Osteoblast (primary cell): ENCODE measurements around the gene HDHD5. TPM values are rescaled to one million over a fixed set of nuclear protein-coding genes. Genes with fewer than 3 reads are reported as not detected.

Experiments
- DNase-seq: peaks from one replicate; pipeline ENCODE4 v3.0.0; 2011; ENCODE audit warnings: low spot score, mixed read lengths; ENCODE audit not compliant: insufficient read length; ENCODE audit errors: missing footprints
- H2AFZ ChIP-seq: 2 replicates; pipeline ENCODE4 v1.6.0; 2011; ENCODE audit warnings: mild to moderate bottlenecking, low read length
- H3K27ac ChIP-seq: 2 replicates; pipeline ENCODE4 v1.5.1; 2011; ENCODE audit warnings: mild to moderate bottlenecking, low read depth, low read length, moderate library complexity
- H3K27me3 ChIP-seq: 2 replicates; pipeline ENCODE4 v1.6.0; 2012; ENCODE audit warnings: mild to moderate bottlenecking, control low read depth, inconsistent platforms, low read length, moderate library complexity; ENCODE audit not compliant: insufficient read depth
- H3K36me3 ChIP-seq: 2 replicates; pipeline ENCODE4 v1.5.1; 2011; ENCODE audit warnings: mild to moderate bottlenecking, low read length, control low read depth, moderate library complexity; ENCODE audit not compliant: insufficient read depth
- H3K4me1 ChIP-seq: 2 replicates; pipeline ENCODE4 v1.5.1; 2011; ENCODE audit warnings: mild to moderate bottlenecking, low read length, control low read depth, moderate library complexity; ENCODE audit not compliant: insufficient read depth
- H3K4me2 ChIP-seq: 2 replicates; pipeline ENCODE4 v1.6.0; 2011; ENCODE audit warnings: mild to moderate bottlenecking, low read length; ENCODE audit not compliant: insufficient read depth
- H3K4me3 ChIP-seq: fragments of 200-600 bp; sonication (generic); 3 replicates; pipeline ENCODE4 v1.5.1; 2012; ENCODE audit warnings: mild to moderate bottlenecking, low read length, inconsistent platforms; ENCODE audit not compliant: insufficient read depth
- H3K79me2 ChIP-seq: 2 replicates; pipeline ENCODE4 v1.6.0; 2012; ENCODE audit warnings: mild to moderate bottlenecking, low read length, control low read depth, inconsistent platforms; ENCODE audit not compliant: insufficient read depth
- H3K9me3 ChIP-seq: 2 replicates; pipeline ENCODE4 v1.5.1; 2011; ENCODE audit warnings: low read depth, low read length, control low read depth
- H4K20me1 ChIP-seq: 2 replicates; pipeline ENCODE4 v1.6.0; 2012; ENCODE audit warnings: mild to moderate bottlenecking, low read length, control low read depth; ENCODE audit not compliant: insufficient read depth
- total RNA-seq: library from RNA; depleted of rRNA; stranded (reverse); fragments of >200 nt; gene quantifications from 2 replicates; pipeline ENCODE4 v1.2.3, GENCODE V29; 2012
- TF ChIP-seq, protein P1 (sequence below): IDR thresholded peaks from 2 replicates; pipeline ENCODE4 v1.5.1; 2011; ENCODE audit warnings: mild to moderate bottlenecking, low read depth, low read length, moderate library complexity; ENCODE audit errors: extremely low read depth

Gene HDHD5
- total RNA-seq, 1 donor = 31.8 TPM

DNA sequence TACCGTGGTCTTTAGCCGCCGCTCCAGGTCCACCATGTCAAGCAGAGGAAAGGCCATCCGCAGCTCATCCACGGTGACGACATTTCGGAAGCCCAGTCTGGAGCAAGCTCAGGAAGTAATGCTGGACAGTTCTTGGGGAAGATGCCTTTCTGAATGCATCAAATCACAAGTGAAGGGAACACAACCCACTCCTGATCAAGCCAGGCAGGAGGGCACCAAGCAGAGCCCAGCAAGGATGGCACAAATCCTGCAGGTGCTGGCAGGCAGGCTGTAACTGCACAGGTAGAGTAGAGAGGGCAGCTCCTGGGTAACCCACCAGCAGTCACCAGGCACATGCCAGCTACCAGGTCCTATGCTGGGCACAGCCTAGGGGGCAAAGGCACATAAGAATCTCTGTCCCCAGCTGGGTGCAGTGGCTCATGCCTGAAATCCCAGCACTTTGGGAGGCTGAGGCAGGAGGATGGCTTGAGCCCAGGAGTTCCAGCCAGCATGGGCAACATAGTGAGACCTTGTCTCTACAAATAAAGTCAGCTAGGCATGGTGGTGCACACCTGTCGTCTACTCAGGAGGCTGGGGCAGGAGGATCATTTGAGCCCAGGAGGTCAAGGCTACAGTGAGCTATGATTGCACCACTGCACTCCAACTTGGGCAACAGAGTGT lies 13.9 kb downstream of the HDHD5 start:
- TF ChIP-seq, protein P1, sequence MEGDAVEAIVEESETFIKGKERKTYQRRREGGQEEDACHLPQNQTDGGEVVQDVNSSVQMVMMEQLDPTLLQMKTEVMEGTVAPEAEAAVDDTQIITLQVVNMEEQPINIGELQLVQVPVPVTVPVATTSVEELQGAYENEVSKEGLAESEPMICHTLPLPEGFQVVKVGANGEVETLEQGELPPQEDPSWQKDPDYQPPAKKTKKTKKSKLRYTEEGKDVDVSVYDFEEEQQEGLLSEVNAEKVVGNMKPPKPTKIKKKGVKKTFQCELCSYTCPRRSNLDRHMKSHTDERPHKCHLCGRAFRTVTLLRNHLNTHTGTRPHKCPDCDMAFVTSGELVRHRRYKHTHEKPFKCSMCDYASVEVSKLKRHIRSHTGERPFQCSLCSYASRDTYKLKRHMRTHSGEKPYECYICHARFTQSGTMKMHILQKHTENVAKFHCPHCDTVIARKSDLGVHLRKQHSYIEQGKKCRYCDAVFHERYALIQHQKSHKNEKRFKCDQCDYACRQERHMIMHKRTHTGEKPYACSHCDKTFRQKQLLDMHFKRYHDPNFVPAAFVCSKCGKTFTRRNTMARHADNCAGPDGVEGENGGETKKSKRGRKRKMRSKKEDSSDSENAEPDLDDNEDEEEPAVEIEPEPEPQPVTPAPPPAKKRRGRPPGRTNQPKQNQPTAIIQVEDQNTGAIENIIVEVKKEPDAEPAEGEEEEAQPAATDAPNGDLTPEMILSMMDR = no peak
- DNase-seq = no peak
- peaks cover 4% of the 10 kb centered on the region for H4K20me1 ChIP-seq
- H3K27me3 ChIP-seq = no peaks in the 10 kb centered on the region
- no peak overlapping the region for H3K4me3 ChIP-seq
- H3K4me1 ChIP-seq = no peaks in the 10 kb centered on the region
- H3K9me3 ChIP-seq = no peaks in the 10 kb centered on the region
- no peak overlapping the region for H3K27ac ChIP-seq
- no peak overlapping the region for H3K4me2 ChIP-seq
- H2AFZ ChIP-seq = no peak overlapping the region
- H3K79me2 ChIP-seq = no peaks in the 10 kb centered on the region
- no peaks in the 10 kb centered on the region for H3K36me3 ChIP-seq

DNA sequence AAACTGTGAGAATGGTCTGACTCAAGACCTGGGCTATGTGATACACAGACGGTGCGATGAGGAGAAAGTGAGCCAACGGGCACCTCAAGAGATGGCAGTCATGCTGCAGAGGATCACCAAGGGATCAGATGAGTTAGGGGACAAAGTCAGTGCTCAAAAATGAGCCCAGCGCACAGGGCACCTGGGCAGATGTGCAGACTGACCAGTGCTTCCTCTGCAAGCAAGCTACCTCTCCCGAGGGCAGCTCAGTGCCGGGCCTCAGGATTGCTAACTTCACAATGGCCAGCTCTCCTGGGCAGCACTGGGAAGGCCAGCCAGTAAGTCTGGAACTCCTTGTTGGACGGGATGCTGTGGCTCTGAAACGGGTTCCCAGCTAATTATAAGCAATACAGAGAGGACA lies 15.3 kb downstream of the HDHD5 start:
- H2AFZ ChIP-seq = no peak overlapping the region
- H3K4me1 ChIP-seq = no peaks in the 10 kb centered on the region
- H3K27me3 ChIP-seq = no peaks in the 10 kb centered on the region
- H3K9me3 ChIP-seq = no peaks in the 10 kb centered on the region
- TF ChIP-seq, protein P1 = no peak
- H3K27ac ChIP-seq = no peak overlapping the region
- H3K4me2 ChIP-seq = no peak overlapping the region
- no peaks in the 10 kb centered on the region for H3K36me3 ChIP-seq
- no peak overlapping the region for H3K4me3 ChIP-seq
- H4K20me1 ChIP-seq = peaks cover 3% of the 10 kb centered on the region
- no peaks in the 10 kb centered on the region for H3K79me2 ChIP-seq
- no peak for DNase-seq

DNA sequence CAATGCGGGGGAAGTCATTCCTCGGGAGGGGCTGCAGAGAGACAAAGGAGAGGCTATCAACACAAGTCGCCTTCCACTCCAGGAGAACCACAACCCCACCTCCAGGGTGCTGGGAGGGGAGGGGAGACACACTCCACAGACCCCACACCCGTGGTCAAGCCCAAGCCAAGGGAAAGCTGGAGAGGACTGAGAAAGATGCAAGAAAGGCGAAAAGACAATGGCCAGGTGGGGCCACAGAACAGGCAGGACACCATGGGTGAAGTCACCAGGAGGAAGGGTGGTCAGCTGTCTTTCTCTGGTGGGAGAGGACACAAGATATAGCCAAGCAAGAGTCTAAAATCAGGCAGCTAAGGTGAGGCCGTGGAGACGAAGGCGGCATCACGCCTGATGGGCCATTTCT lies 16.0 kb downstream of the HDHD5 start:
- no peaks in the 10 kb centered on the region for H3K36me3 ChIP-seq
- H2AFZ ChIP-seq = no peak overlapping the region

More for the DNA sequence above, 16.0 kb downstream of the HDHD5 start:
- Histone ChIP-seq H3K27me3 (no peaks in the 10 kb centered on the region), H4K20me1 (no peaks in the 10 kb centered on the region), H3K4me3 (no peak overlapping the region), H3K79me2 (no peaks in the 10 kb centered on the region), H3K9me3 (no peaks in the 10 kb centered on the region), H3K4me1 (no peaks in the 10 kb centered on the region), H3K27ac (no peak overlapping the region), H3K4me2 (no peak overlapping the region)
- DNase-seq = no peak
- TF ChIP-seq, protein P1 = no peak
